GM18519 (cell line): Measurements from ENCODE around the gene TAPT1.
"Not testable (repeated sequence)": the region's sequence is repeated elsewhere in the genome, so short reads cannot be mapped to it uniquely, and the experiment has no call there.

Experiments used
- ATAC-seq: cut with Tn5 transposase; IDR thresholded peaks from one replicate; pipeline ENCODE4 v1.9.1; 2021; ENCODE audit warnings: mild to moderate bottlenecking, moderate library complexity; ENCODE audit not compliant: unreplicated experiment, low FRiP score

Gene TAPT1, protein sequence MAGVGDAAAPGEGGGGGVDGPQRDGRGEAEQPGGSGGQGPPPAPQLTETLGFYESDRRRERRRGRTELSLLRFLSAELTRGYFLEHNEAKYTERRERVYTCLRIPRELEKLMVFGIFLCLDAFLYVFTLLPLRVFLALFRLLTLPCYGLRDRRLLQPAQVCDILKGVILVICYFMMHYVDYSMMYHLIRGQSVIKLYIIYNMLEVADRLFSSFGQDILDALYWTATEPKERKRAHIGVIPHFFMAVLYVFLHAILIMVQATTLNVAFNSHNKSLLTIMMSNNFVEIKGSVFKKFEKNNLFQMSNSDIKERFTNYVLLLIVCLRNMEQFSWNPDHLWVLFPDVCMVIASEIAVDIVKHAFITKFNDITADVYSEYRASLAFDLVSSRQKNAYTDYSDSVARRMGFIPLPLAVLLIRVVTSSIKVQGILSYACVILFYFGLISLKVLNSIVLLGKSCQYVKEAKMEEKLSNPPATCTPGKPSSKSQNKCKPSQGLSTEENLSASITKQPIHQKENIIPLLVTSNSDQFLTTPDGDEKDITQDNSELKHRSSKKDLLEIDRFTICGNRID

DNA sequence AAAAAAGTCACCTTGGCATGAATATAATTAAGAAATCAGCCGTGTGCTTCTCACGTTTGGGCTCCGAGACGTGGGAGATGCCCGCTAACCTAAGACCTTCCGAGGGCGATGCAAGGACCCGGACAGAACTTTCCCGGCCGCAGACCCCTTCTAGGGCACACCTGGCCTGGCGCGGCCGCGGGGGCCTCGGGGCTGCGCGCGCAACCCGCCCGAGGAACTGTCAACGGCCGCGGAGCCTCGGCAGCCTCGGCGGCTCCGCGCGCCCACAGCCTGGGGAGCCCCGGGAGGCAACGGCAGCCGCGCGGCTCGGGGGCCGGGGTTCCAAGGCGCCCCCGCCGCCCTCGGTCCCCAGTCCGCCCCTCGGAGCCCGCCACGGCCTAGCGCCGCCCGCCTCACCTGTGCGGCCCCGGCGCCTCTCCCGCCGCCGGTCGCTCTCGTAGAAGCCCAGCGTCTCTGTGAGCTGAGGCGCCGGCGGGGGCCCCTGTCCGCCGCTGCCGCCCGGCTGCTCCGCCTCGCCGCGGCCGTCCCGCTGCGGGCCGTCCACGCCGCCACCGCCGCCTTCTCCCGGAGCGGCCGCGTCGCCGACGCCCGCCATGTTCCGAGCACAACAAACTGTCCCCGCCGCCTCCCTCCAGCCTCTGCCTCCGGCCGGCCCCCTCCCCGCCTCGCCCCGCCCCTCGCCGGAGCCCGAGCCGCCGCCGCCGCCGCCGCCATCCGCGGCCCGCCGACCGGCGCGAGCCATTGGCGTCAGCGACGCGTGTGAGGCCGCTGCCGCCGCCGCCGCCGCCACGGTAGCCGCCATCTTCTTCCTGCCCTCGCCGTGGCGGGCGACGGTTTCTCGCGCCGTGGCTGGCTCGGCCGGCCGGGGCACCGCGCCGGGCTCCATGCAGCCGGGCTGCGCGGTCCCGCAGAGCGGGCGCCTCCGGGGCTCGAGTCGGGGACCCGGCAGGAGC, at the start of gene TAPT1:
TAPT1 (minus strand) TSS at position 609 of the 953 bp plus-strand sequence; CDS start at position 595, 14 bp downstream.
- peak; percentile 50 for ATAC-seq

DNA sequence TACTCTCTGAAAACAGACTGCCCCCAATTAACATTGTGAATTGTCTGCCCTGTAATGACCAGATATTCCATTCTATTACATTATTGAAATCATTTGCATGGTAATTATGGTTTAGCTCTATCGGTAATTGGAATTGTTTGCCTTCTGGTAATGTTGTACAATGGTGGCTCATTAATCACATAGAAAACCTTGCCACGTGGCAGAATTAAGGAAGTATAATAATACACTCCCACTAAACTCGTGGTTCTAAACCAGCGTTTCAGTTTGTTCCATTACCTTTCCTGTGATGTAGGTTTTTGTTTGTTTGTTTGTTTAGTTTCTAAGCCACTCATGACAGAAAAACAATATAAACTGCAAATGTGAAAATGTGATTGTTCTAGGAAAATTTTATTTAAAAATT, 45.1 kb upstream of the TAPT1 start:
- no peak for ATAC-seq

- no peak for ATAC-seq
Measured at GRCh38 chr4:16270454-16271328, 44.4 kb upstream of the TAPT1 start.

- not testable (repeated sequence) for ATAC-seq
Measured at GRCh38 chr4:16269742-16270453, 43.6 kb upstream of the TAPT1 start.

- no peak for ATAC-seq
Measured at GRCh38 chr4:16269240-16269639, 43.0 kb upstream of the TAPT1 start.

DNA sequence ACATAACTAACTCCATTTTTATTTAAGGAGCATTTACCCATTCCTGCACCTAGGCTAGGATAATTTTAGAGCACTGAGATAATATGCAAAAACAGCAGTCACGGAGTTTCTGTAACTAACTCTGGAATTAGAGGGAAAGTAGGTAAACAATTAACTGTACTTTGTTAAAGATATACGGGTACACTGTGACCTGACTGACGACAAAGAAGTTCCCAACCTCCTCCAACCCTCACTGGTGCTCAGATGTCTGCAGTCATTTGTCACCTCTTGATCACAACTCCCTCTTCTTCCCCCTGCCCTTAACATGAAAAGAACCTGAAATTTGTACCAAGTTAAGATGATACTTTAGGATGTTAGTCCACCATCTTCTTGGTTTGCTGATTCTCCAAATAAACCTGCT, 42.0 kb upstream of the TAPT1 start:
- ATAC-seq = no peak

- ATAC-seq = no peak
Measured at GRCh38 chr4:16267639-16268038, 41.4 kb upstream of the TAPT1 start.

DNA sequence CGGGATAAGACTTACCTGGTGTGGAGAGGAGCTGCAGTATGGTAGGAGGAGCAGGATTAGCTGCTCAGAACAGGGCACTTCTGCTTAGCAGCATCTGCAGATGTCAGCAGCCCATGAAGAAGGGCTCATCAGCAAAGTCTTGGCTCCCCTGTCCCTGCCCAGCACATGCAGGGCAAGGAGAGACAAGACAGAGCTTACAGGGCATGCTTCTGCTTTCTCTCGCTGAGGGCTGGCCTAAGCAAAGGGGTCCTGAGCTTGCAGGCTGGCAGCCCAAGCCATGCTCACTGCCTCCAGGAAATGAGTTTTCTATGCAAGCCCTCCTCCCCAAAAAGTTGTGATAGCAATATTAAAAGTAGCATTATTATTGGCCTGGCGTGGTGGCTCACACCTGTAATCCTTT, 39.5 kb upstream of the TAPT1 start:
- ATAC-seq = no peak

- ATAC-seq = no peak
Measured at GRCh38 chr4:16264798-16265197, 38.5 kb upstream of the TAPT1 start.

DNA sequence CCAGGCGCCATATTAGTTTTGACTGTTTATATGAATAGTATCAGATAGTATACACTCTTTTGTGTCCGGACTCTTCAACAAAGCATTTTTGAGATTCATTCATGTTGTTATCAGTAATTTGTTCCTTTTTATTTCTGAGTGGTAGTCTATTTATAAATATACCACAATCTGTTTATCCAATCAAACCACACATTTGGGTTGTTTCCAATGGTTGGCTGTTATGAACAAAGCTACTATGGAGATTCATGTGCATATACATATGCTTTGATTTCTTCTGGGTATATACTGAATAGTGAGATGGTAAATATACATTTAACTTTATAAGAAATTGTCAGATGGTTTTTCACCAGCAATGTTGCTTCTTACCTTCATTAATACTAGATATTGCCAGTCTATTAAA, 36.8 kb upstream of the TAPT1 start:
- ATAC-seq = no peak

- ATAC-seq = no peak
Measured at GRCh38 chr4:16262188-16262587, 35.9 kb upstream of the TAPT1 start.

GRCh38 chr4:16261313-16261878, 35.1 kb upstream of the TAPT1 start:
- no peak for ATAC-seq

DNA sequence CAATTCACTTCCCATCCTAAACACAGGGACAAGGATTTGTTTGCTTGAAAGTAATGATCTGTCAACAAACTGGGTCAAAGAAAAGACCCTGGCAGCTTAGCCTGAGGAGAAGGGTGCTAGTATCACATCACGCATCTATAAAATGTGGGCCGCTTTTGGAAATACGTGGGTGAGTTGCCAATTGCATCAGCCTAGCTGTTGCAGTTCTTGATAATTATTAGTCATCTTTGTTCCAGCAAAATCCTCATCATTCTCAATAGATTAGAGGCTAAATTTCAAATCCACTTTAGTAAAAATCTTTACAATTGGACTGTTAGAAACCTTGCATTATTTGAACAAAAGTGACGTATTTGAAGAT, 33.6 kb upstream of the TAPT1 start:
- ATAC-seq = no peak

DNA sequence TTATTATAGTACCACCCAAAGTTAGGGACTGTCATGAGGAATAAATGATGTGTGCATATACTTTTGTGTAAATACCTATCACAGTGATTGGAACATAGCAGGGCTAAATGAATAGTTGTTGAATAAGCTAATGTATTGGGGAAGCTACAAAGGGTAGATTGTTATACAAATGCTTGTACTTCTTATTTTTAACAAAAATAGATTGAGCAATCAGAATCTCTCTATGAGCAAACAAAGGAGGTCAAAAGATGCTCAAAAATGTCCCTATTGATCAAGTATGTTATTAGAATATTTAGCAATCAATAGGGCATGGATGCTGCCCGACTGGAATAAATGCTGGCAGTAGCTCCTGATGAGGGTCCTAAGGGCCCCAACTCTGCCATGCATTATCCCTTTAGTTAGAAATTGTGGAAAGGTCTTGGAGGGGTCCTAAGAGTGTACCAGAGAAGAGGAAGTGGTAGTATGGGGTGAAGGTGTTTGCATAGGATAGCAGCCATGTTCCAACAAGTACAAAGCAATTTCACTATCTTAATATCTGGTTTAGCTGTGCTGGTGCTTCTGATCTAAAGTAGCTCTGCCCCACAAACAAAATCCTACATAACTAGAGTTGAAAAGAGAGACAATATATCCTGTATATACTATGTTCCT, 33.1 kb upstream of the TAPT1 start:
- ATAC-seq = no peak

DNA sequence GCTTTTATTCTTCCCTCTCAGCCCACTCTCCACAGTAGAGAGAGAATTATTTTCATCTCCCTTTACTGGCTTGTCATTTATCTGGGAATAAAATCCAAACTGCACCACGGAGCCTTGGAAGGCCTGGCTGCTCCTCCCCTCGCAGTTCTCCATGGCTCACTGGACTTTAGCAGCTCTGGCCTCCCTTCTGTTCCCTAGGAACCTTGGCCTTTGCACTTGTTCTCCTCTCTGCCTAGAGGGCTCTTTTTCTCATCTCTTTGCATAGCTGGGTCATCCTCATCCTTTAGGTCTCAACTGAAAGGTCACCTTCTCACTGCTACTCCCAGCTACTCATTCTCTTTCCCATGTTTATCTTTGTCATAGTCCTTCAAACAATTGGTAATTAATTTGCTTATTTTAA, 31.3 kb upstream of the TAPT1 start:
- no peak for ATAC-seq

DNA sequence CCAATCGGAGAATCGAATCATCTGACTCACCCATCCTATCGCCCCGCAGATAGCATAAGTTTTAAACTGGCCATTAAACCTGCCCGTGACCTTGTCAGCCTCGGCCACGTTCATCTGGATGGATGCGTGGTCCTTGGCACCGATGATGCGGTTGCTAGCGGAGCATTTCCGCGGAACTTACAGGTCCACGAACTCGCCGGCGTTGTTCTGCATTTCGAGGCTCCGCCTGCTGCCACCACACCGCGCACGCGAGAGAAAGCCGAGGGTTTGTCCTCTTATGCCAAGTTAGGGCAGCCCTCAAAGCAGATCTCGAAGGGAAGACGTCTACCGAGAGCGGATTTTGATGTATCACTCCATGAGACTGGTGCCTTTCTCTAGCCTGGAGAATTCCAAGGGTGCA, 30.1 kb upstream of the TAPT1 start:
- ATAC-seq = no peak

DNA sequence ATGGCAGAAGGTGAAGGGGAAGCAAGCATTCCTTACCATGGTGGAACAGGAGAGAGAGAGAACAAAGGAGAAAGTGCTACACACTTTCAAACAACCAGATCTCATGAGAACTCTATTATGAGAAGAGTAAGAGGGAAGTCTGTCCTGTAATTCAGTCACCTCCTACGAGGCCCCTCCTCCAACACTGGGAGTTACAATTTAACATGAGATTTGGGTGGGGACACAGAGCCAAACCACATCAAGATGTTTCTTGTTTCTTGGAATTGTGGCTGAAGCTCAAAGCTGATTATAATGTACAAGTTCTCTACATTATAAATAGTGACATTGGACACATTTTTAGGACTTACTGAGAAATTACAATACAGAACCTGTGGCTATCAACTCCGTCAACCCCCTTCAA, 29.5 kb upstream of the TAPT1 start:
- ATAC-seq = no peak

DNA sequence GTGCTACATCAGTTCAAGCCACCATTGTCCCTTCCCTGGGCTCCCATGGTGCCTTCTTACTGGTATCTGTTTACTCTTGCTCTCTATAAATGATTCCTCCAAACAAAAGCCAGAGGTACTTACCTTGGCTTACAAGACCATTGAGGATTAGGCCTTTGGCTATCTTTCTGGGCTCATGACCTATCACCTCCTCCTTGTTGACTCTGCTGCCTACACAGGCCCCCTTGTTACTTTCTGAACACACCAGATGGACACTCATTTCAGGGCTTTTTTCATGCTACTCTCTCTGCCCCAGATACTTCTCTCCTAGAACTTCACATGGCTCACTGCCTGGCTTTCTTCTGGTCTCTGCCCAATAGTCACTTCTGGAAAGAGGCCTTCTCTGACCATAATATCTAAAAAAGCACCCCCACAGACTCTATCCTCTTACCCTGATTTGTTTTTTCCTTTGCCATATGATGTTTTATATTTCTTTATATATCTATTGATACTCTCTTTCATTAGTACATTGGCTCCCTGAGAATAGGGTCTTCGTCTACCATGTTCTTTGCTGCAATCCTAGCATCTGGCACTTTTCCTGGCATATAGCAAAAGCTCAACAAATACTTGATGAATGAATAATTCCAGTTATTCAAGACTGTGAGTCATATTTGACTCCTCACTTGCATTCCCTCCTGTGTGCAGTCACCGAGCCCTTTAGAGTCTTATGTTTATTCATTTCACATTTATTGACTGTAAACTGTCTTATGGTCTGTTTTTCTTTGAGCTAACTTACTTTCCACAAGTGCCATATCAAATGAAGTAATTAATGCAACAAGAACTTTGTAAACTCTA, 27.1 kb upstream of the TAPT1 start:
- ATAC-seq = no peak
